HCT116 (cell line): ENCODE data around the gene SF3B1. TPM values are rescaled to one million over a fixed set of nuclear protein-coding genes. Genes with fewer than 3 reads are reported as not detected.

ENCODE experiments used
- ATAC-seq: fragments of 200-7000 bp; cut with Tn5 transposase; 2 replicates; pipeline ENCODE4 v1.9.1; 2020; ENCODE audit warnings: mild to moderate bottlenecking, moderate library complexity
- BruUV-seq: library from RNA; stranded (reverse); fragments of 400-500 nt; replicated peaks from 2 replicates; lab custom pipeline; 2021; lab: Mats Ljungman, UMichigan
- CTCF ChIA-PET: fragments of 300-600 bp; sonication (Branson Sonifier 250); formaldehyde crosslinking; loops from one replicate; lab custom pipeline; 2021; ENCODE audit warnings: antibody characterized with exemption; lab: Charles Lee
- POLR2A ChIA-PET: fragments of 300-600, 350-600 bp; sonication (Branson Sonifier 250); formaldehyde crosslinking; loops from one replicate; lab custom pipeline; 2021; ENCODE audit warnings: antibody characterized with exemption; lab: Charles Lee
- RAD21 ChIA-PET, 2 experiments: fragments of 300-600 bp; sonication (Branson Sonifier 250); formaldehyde crosslinking; loops; one replicate each; lab custom pipeline; 2023; ENCODE audit warnings: low total read pairs in 2 of 2; ENCODE audit not compliant: uncharacterized antibody in 2 of 2, unreplicated experiment in 2 of 2, low non-redundant PET in 1 of 2; lab: Charles Lee
- DNase-seq: peaks from one replicate; pipeline ENCODE4 v3.0.0-alpha.2; 2010; ENCODE audit warnings: low read depth, low spot score
- H2AFZ ChIP-seq: fragments of 200-600 bp; shearing (Covaris generic), sonication (generic); 2 replicates; pipeline ENCODE4 v1.6.1; 2017; ENCODE audit warnings: low read depth, mixed run types, mixed read lengths, antibody characterized with exemption, low read length; ENCODE audit not compliant: poor library complexity, severe bottlenecking
- H3K27ac ChIP-seq: 2 replicates; pipeline ENCODE4 v1.5.1; 2012; ENCODE audit warnings: low read depth, low read length
- H3K27me3 ChIP-seq: fragments of 200-600 bp; sonication (generic); 2 replicates; pipeline ENCODE4 v1.6.1; 2016; ENCODE audit warnings: mixed run types, low read length, mixed read lengths; ENCODE audit not compliant: insufficient read depth
- H3K36me3 ChIP-seq, 2 experiments: fragments of 200-500 bp in 1 of 2; fragments of 200-600 bp in 1 of 2; sonication (Bioruptor generic) in 1 of 2; sonication (generic) in 1 of 2; 2 replicates each; pipeline versions ENCODE4 v1.5.1 to v1.6.1; 2014 to 2016; ENCODE audit warnings: low read length in 2 of 2, inconsistent platforms in 1 of 2, mixed read lengths in 1 of 2, mixed run types in 1 of 2; ENCODE audit not compliant: insufficient read depth in 2 of 2, control insufficient read depth in 1 of 2
- H3K4me1 ChIP-seq, 2 experiments: fragments of 200-600 bp in 1 of 2; sonication (generic) in 1 of 2; 2 replicates each; pipeline versions ENCODE4 v1.5.1 to v1.6.1; 2012 to 2017; ENCODE audit warnings: low read length in 2 of 2, inconsistent platforms in 1 of 2, mild to moderate bottlenecking in 1 of 2, mixed read lengths in 1 of 2, mixed run types in 1 of 2, moderate library complexity in 1 of 2; ENCODE audit not compliant: insufficient read depth in 2 of 2, control insufficient read depth in 1 of 2
- H3K4me2 ChIP-seq: fragments of 200-600 bp; sonication (generic); 2 replicates; pipeline ENCODE4 v1.6.1; 2017; ENCODE audit warnings: mixed run types, low read length, mixed read lengths
- H3K4me3 ChIP-seq, 2 experiments: fragments of 200-600 bp in 1 of 2; sonication (generic) in 1 of 2; replicated peaks in 1 of 2; 2 replicates each; pipeline ENCODE4 v1.5.1; 2011 to 2016; ENCODE audit warnings: low read length in 2 of 2, control low read depth in 1 of 2, low read depth in 1 of 2, mild to moderate bottlenecking in 1 of 2, mixed read lengths in 1 of 2, mixed run types in 1 of 2
- H3K79me2 ChIP-seq: fragments of 200-600 bp; sonication (generic); 2 replicates; pipeline ENCODE4 v1.6.1; 2017; ENCODE audit warnings: mild to moderate bottlenecking, mixed run types, low read length, moderate library complexity, mixed read lengths; ENCODE audit not compliant: insufficient read depth
- H3K9ac ChIP-seq: fragments of 200-600 bp; sonication (generic); 2 replicates; pipeline ENCODE4 v1.6.1; 2016; ENCODE audit warnings: low read length, mixed read lengths
- H3K9me2 ChIP-seq: fragments of 200-600 bp; sonication (generic), shearing (Covaris generic); 2 replicates; pipeline ENCODE4 v1.6.1; 2017; ENCODE audit warnings: mixed run types, mild to moderate bottlenecking, moderate library complexity; ENCODE audit not compliant: insufficient read depth
- H3K9me3 ChIP-seq, 2 experiments: fragments of 200-500 bp in 1 of 2; fragments of 200-600 bp in 1 of 2; sonication (Bioruptor generic) in 1 of 2; sonication (generic) in 1 of 2; 2 replicates each; pipeline ENCODE4 v1.6.1; 2014 to 2017; ENCODE audit warnings: low read length in 2 of 2, mixed read lengths in 2 of 2, inconsistent platforms in 1 of 2, low read depth in 1 of 2, mild to moderate bottlenecking in 1 of 2, mixed run types in 1 of 2, moderate library complexity in 1 of 2; ENCODE audit not compliant: control insufficient read depth in 1 of 2, insufficient read depth in 1 of 2
- H4K20me1 ChIP-seq: fragments of 200-600 bp; sonication (generic), shearing (Covaris generic); 2 replicates; pipeline ENCODE4 v1.6.1; 2017; ENCODE audit warnings: mixed run types, mild to moderate bottlenecking, moderate library complexity; ENCODE audit not compliant: insufficient read depth
- CBX3 ChIP-seq: IDR thresholded peaks from 2 replicates; pipeline ENCODE4 v1.6.1; 2012; ENCODE audit warnings: low read depth
- CTCF ChIP-seq, 3 experiments: fragments of 200-600 bp in 1 of 3; sonication (generic) in 1 of 3; IDR thresholded peaks in 2 of 3; conservative IDR thresholded peaks in 1 of 3; 2 replicates each; pipeline ENCODE4 v1.5.1; 2012 to 2017; ENCODE audit warnings: low read depth in 2 of 3, low read length in 2 of 3, antibody characterized with exemption in 1 of 3, borderline replicate concordance in 1 of 3, control low read depth in 1 of 3, mild to moderate bottlenecking in 1 of 3, mixed read lengths in 1 of 3, mixed run types in 1 of 3, moderate library complexity in 1 of 3; ENCODE audit not compliant: insufficient read depth in 1 of 3
- ELF1 ChIP-seq: IDR thresholded peaks from 2 replicates; pipeline ENCODE4 v1.6.1; 2012; ENCODE audit warnings: low read depth, borderline replicate concordance
- EZH2 ChIP-seq: fragments of 200-600 bp; sonication (generic); IDR thresholded peaks from 2 replicates; pipeline ENCODE4 v1.6.1; 2017; ENCODE audit warnings: antibody characterized with exemption, mixed run types
- MAX ChIP-seq: IDR thresholded peaks from 2 replicates; pipeline ENCODE4 v1.6.1; 2012
- RAD21 ChIP-seq: IDR thresholded peaks from 2 replicates; pipeline ENCODE4 v1.6.1; 2012; ENCODE audit warnings: low read depth, mild to moderate bottlenecking
- SIN3A ChIP-seq: IDR thresholded peaks from 2 replicates; pipeline ENCODE4 v1.6.1; 2012; ENCODE audit warnings: low read depth
- YY1 ChIP-seq: IDR thresholded peaks from 2 replicates; pipeline ENCODE4 v1.6.1; 2011; ENCODE audit warnings: low read length, low read depth, moderate library complexity, mild to moderate bottlenecking; ENCODE audit not compliant: insufficient replicate concordance; ENCODE audit errors: extremely low read depth
- ZNF274 ChIP-seq: fragments of 200-500 bp; sonication (Bioruptor generic); IDR thresholded peaks from 2 replicates; pipeline ENCODE4 v1.6.1; 2014; ENCODE audit warnings: mild to moderate bottlenecking, low read depth, low read length, inconsistent platforms
- intact Hi-C: fragments of 100-400 bp; cut with micrococcal nuclease; formaldehyde crosslinking; loops from 2 replicates; pipeline ENCODE4 v1.10.0; 2022
- total RNA-seq: library from RNA; stranded (reverse); gene quantifications from one replicate; pipeline ENCODE4 v1.2.1, GENCODE V29; 2021; ENCODE audit not compliant: unreplicated experiment

SF3B1 gene
- total RNA-seq, 1 experiment from 2014 or later: 282 TPM

- H3K4me2 ChIP-seq: no peak overlapping the region
- no peak overlapping the region for H3K27ac ChIP-seq
- no peaks in the 10 kb centered on the region for H3K9me2 ChIP-seq
- intact Hi-C loops: no loop called here
- no peaks in the 10 kb centered on the region for H3K27me3 ChIP-seq
- DNase-seq (no peak), ATAC-seq (no peak)
- ChIA-PET POLR2A (no interaction called here), RAD21 (no interaction called here), CTCF (no interaction called here)
- H3K4me1 ChIP-seq: peaks cover 0 to 6% of the 10 kb centered on the region in 2 experiments; a peak in 1 of 4 replicates
- H3K9me3 ChIP-seq: no peaks in the 10 kb centered on the region
- H4K20me1 ChIP-seq: no peaks in the 10 kb centered on the region
- TF ChIP-seq EZH2 (no peak), CTCF (IDR thresholded peaks at IDR 0.05 in 2 of 3, conservative IDR thresholded peaks at IDR 0.05 in 1 of 3; ENCODE audit: borderline replicate concordance in 1 of 3, insufficient read depth in 1 of 3, low read depth in 2 of 3, low read length in 2 of 3) (no peak), RAD21 (no peak), SIN3A (no peak), CBX3 (no peak), ELF1 (no peak), ZNF274 (no peak), YY1 (no peak), MAX (no peak)
- H3K36me3 ChIP-seq: no peaks in the 10 kb centered on the region
- H3K79me2 ChIP-seq: no peaks in the 10 kb centered on the region
- H2AFZ ChIP-seq: no peak overlapping the region
- BruUV-seq: no TSS peak
- H3K9ac ChIP-seq: no peak overlapping the region
- no peak overlapping the region for H3K4me3 ChIP-seq
Measured at GRCh38 chr2:197353393-197354168, 81.2 kb downstream of the SF3B1 start.
